Measurements from ENCODE around the gene CHD2. TPM values are rescaled to one million over a fixed set of nuclear protein-coding genes. Genes with fewer than 3 reads are reported as not detected.
A peak's percentile ranks its signal among the peaks of the same experiment; 100 is the strongest.
"Not testable (repeated sequence)": the region's sequence is repeated elsewhere in the genome, so short reads cannot be mapped to it uniquely, and the experiment has no call there.

CHD2 gene
- total RNA-seq, 1 experiment from 2014 or later, result 63.3 TPM

DNA sequence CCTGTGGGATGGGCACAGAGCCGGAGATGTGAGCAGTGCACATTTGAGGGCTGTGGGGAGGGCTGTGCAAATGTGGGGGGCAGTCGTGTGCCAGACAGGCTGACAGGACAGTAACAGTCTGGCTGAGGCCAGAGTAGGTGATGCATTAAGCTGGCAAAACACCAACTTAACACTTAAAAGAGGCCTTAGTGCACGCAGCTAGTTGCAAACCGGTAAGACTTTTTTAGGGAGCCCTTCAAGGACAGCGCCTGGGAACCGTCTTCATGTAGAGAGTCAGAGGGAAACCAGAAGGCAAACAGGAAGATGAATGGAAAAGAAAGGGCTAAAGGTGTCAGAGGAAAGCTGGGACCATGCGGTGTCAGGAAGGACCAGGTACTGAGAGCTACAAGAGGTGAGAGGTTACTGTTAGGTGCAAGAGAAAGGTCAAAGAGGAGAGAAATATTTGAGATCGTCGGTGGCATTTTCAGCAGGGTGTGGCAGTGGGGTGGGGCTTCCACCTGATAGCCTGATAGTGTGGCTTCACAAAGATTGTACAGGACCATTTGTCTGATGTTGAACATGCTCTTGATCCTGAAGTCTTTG is 30.0 kb upstream of the CHD2 start:
- Histone ChIP-seq H3K23ac (ENCODE audit: insufficient read length, low read depth, low read length) (no peak overlapping the region), H3K27me3 (ENCODE audit: insufficient read depth, low read length) (no peaks in the 10 kb centered on the region), H3K9me3 (ENCODE audit: control insufficient read depth, low read depth, low read length) (no peaks in the 10 kb centered on the region), H3K4me1 (ENCODE audit: insufficient read depth, low read length) (no peaks in the 10 kb centered on the region), H4K5ac (ENCODE audit: insufficient read length, low read depth, low read length) (no peak overlapping the region), H2BK20ac (ENCODE audit: low read depth, low read length, poor library complexity, severe bottlenecking) (no peak overlapping the region), H3K9ac (ENCODE audit: extremely low read depth, insufficient read length, low read length) (no peak overlapping the region), H4K91ac (ENCODE audit: insufficient read length, low read depth, low read length) (no peak overlapping the region), H2BK5ac (ENCODE audit: insufficient read length, low read length) (no peak overlapping the region), H2AK5ac (ENCODE audit: insufficient read length, low read length) (no peak overlapping the region), H3K27ac (ENCODE audit: insufficient read length, low read depth, low read length) (no peak overlapping the region), H3K18ac (ENCODE audit: insufficient read length, low read depth, low read length) (no peak overlapping the region), H3K56ac (ENCODE audit: insufficient read length, low read depth, low read length) (no peak overlapping the region), H3K4me2 (ENCODE audit: insufficient read depth, insufficient read length, low read length) (no peak overlapping the region), H3K14ac (ENCODE audit: insufficient read depth, low read length) (no peak overlapping the region), H2AFZ (ENCODE audit: low read length) (no peak overlapping the region), H3K4ac (ENCODE audit: low read depth, low read length) (no peak overlapping the region), H3K23me2 (ENCODE audit: insufficient read length, low read depth, low read length, poor library complexity, severe bottlenecking) (no peaks in the 10 kb centered on the region), H2BK120ac (ENCODE audit: low read depth, low read length, poor library complexity, severe bottlenecking) (no peak overlapping the region), H4K20me1 (ENCODE audit: control insufficient read depth, insufficient read depth, insufficient read length) (no peaks in the 10 kb centered on the region), H2BK15ac (ENCODE audit: low read depth, low read length) (no peak overlapping the region), H4K8ac (replicated peaks; ENCODE audit: insufficient read length, low read depth, low read length) (no peak overlapping the region), H3K79me2 (ENCODE audit: insufficient read depth, low read length) (no peaks in the 10 kb centered on the region), H3K79me1 (ENCODE audit: insufficient read depth, low read depth, low read length, poor library complexity, severe bottlenecking) (no peaks in the 10 kb centered on the region), H2BK12ac (ENCODE audit: insufficient read length, low read depth, low read length) (no peak overlapping the region), H3T11ph (ENCODE audit: low read length) (no peak overlapping the region)
- no peak for DNase-seq
- Mint-ChIP-seq H3K4me3 (no peak overlapping the region), H3K4me1 (peaks cover 3 to 7% of the 10 kb centered on the region in 2 experiments), H3K9me3 (no peaks in the 10 kb centered on the region), H3K36me3 (ENCODE audit: insufficient read depth in 1 of 3, low read depth in 3 of 3) (no peaks in the 10 kb centered on the region; a peak in 1 of 7 replicates), H3K27me3 (ENCODE audit: low read depth) (no peaks in the 10 kb centered on the region; the same call in 1 of the 2 replicates), H3K27ac (peak overlapping the region in 2 of 3 experiments; percentile 4 to 51; a peak in 2 of 7 replicates)
- TF ChIP-seq, protein P1, sequence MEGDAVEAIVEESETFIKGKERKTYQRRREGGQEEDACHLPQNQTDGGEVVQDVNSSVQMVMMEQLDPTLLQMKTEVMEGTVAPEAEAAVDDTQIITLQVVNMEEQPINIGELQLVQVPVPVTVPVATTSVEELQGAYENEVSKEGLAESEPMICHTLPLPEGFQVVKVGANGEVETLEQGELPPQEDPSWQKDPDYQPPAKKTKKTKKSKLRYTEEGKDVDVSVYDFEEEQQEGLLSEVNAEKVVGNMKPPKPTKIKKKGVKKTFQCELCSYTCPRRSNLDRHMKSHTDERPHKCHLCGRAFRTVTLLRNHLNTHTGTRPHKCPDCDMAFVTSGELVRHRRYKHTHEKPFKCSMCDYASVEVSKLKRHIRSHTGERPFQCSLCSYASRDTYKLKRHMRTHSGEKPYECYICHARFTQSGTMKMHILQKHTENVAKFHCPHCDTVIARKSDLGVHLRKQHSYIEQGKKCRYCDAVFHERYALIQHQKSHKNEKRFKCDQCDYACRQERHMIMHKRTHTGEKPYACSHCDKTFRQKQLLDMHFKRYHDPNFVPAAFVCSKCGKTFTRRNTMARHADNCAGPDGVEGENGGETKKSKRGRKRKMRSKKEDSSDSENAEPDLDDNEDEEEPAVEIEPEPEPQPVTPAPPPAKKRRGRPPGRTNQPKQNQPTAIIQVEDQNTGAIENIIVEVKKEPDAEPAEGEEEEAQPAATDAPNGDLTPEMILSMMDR (conservative IDR thresholded peaks at IDR 0.05), result no peak
- WGBS (ENCODE audit: extremely low coverage, insufficient read length, low lambda C conversion rate), result no CpG with 5 or more reads among the region's 9 CpGs

DNA sequence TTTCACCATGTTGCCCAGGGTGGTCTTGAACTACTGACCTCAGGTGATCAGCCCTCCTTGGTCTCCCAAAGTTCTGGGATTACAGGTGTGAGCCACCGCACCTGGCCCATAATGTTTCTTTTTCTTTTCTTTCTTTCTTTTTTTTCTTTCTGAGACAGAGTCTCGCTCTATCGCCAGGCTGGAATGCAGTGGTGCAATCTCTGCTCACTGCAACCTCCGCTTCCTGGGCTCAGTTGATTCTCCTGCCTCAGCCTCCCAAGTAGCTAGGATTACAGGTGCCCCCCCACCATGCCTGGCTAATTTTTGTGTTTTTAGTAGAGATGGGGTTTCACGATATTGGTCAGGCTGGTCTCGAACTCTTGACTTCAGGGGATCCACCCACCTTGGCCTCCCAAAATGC is 27.2 kb upstream of the CHD2 start:
- H2BK5ac ChIP-seq (ENCODE audit: insufficient read length, low read length); H3K14ac ChIP-seq (ENCODE audit: insufficient read depth, low read length); H3K4me3 Mint-ChIP-seq; H3K4me1 Mint-ChIP-seq; H3K9me3 ChIP-seq (ENCODE audit: control insufficient read depth, low read depth, low read length); H3T11ph ChIP-seq (ENCODE audit: low read length); H3K9ac ChIP-seq (ENCODE audit: extremely low read depth, insufficient read length, low read length); H3K23me2 ChIP-seq (ENCODE audit: insufficient read length, low read depth, low read length, poor library complexity, severe bottlenecking); H2BK20ac ChIP-seq (ENCODE audit: low read depth, low read length, poor library complexity, severe bottlenecking); H3K4me1 ChIP-seq (ENCODE audit: insufficient read depth, low read length); H3K23ac ChIP-seq (ENCODE audit: insufficient read length, low read depth, low read length); H2BK12ac ChIP-seq (ENCODE audit: insufficient read length, low read depth, low read length); H3K27me3 Mint-ChIP-seq (ENCODE audit: low read depth); H2BK15ac ChIP-seq (ENCODE audit: low read depth, low read length); H4K5ac ChIP-seq (ENCODE audit: insufficient read length, low read depth, low read length); H3K56ac ChIP-seq (ENCODE audit: insufficient read length, low read depth, low read length); H3K79me2 ChIP-seq (ENCODE audit: insufficient read depth, low read length); H3K27ac ChIP-seq (ENCODE audit: insufficient read length, low read depth, low read length); H2AFZ ChIP-seq (ENCODE audit: low read length); DNase-seq; H4K20me1 ChIP-seq (ENCODE audit: control insufficient read depth, insufficient read depth, insufficient read length); H2AK5ac ChIP-seq (ENCODE audit: insufficient read length, low read length); H3K27ac Mint-ChIP-seq; H3K18ac ChIP-seq (ENCODE audit: insufficient read length, low read depth, low read length); H3K4me2 ChIP-seq (ENCODE audit: insufficient read depth, insufficient read length, low read length); H2BK120ac ChIP-seq (ENCODE audit: low read depth, low read length, poor library complexity, severe bottlenecking); H3K4ac ChIP-seq (ENCODE audit: low read depth, low read length); H4K8ac ChIP-seq (replicated peaks; ENCODE audit: insufficient read length, low read depth, low read length); H3K27me3 ChIP-seq (ENCODE audit: insufficient read depth, low read length); H3K79me1 ChIP-seq (ENCODE audit: insufficient read depth, low read depth, low read length, poor library complexity, severe bottlenecking); H3K9me3 Mint-ChIP-seq; H3K36me3 Mint-ChIP-seq (ENCODE audit: insufficient read depth in 1 of 3, low read depth in 3 of 3); H4K91ac ChIP-seq (ENCODE audit: insufficient read length, low read depth, low read length): not testable (repeated sequence)
- WGBS (ENCODE audit: extremely low coverage, insufficient read length, low lambda C conversion rate), result no CpG with 5 or more reads among the region's 6 CpGs

Measured in H9 (cell line).